ENCODE measurements around the gene IL6ST. TPM values are rescaled to one million over a fixed set of nuclear protein-coding genes. Genes with fewer than 3 reads are reported as not detected.
A peak's percentile ranks its signal among the peaks of the same experiment; 100 is the strongest.
"Not testable (repeated sequence)": the region's sequence is repeated elsewhere in the genome, so short reads cannot be mapped to it uniquely, and the experiment has no call there.

IL6ST gene
- total RNA-seq: 100 to 1,000 TPM in 2 of 3 donors, 10 to 100 TPM in 1; 78.0 to 209 (median 126) TPM
- long read RNA-seq, donor 1, full-length matches to known transcripts: 26 of 45 reads
- long read RNA-seq, donor 1, partial matches to known transcripts: 6 of 45 reads
- long read RNA-seq, donor 1, other reads (novel, unspliced or antisense): 13 of 45 reads
- long read RNA-seq, donor 2, full-length matches to known transcripts: 23 of 34 reads
- long read RNA-seq, donor 2, partial matches to known transcripts: 1 of 34 reads
- long read RNA-seq, donor 2, other reads (novel, unspliced or antisense): 10 of 34 reads

GRCh38 chr5:55994495-55994997, at the start of gene IL6ST:
Gene IL6ST, minus strand, starts transcription at chr5:55994963. Its CDS starts 18,685 bp downstream, at chr5:55976278.
- H3K4me3 ChIP-seq: peak within 1 kb of the TSS; percentile 74
- intact Hi-C loops (cut with DNase I, micrococcal nuclease): no loop called here
- ATAC-seq (peak; percentile 55), DNase-seq (peak in 1 of 3 donors; percentile 62)
- peaks cover 48% of the 10 kb centered on the region for H3K4me1 ChIP-seq (ENCODE audit: low read depth)
- H3K9me3 ChIP-seq: no peaks in the 10 kb centered on the region
- no peaks in the 10 kb centered on the region for H3K36me3 ChIP-seq (ENCODE audit: low read depth)
- no peak for TF ChIP-seq CTCF (IDR thresholded peaks at IDR 0.05)

GRCh38 chr5:56039985-56040384, 45.2 kb upstream of the IL6ST start:
- DNase-seq (no peak), ATAC-seq (no peak)
- Histone ChIP-seq H3K9me3 (no peaks in the 10 kb centered on the region), H3K36me3 (ENCODE audit: low read depth) (no peaks in the 10 kb centered on the region), H3K4me3 (no peak overlapping the region), H3K4me1 (ENCODE audit: low read depth) (no peaks in the 10 kb centered on the region)
- no peak for TF ChIP-seq CTCF (IDR thresholded peaks at IDR 0.05)
- intact Hi-C loops (cut with DNase I, micrococcal nuclease): no loop called here

GRCh38 chr5:56038206-56038605, 43.4 kb upstream of the IL6ST start:
- intact Hi-C loops (cut with DNase I, micrococcal nuclease); DNase-seq; ATAC-seq: not testable (repeated sequence)

GRCh38 chr5:56037531-56038010, 42.8 kb upstream of the IL6ST start:
- ATAC-seq (peak; percentile 16), DNase-seq (no peak)
- Histone ChIP-seq H3K4me3 (no peak overlapping the region), H3K9me3 (no peaks in the 10 kb centered on the region), H3K36me3 (ENCODE audit: low read depth) (no peaks in the 10 kb centered on the region), H3K4me1 (ENCODE audit: low read depth) (no peaks in the 10 kb centered on the region)
- intact Hi-C loops (cut with DNase I, micrococcal nuclease): no loop called here
- no peak for TF ChIP-seq CTCF (IDR thresholded peaks at IDR 0.05)

More at GRCh38 chr5:56038206-56038605, 43.4 kb upstream of the IL6ST start:
- H3K4me1 ChIP-seq (ENCODE audit: low read depth); H3K9me3 ChIP-seq; H3K4me3 ChIP-seq; H3K36me3 ChIP-seq (ENCODE audit: low read depth): not testable (repeated sequence)

GRCh38 chr5:56035394-56035793, 40.6 kb upstream of the IL6ST start:
- H3K4me3 ChIP-seq; H3K4me1 ChIP-seq (ENCODE audit: low read depth); DNase-seq; H3K36me3 ChIP-seq (ENCODE audit: low read depth); H3K9me3 ChIP-seq; ATAC-seq; intact Hi-C loops (cut with DNase I, micrococcal nuclease): not testable (repeated sequence)

- H3K9me3 ChIP-seq; intact Hi-C loops (cut with DNase I, micrococcal nuclease); H3K4me3 ChIP-seq; DNase-seq; H3K36me3 ChIP-seq (ENCODE audit: low read depth); H3K4me1 ChIP-seq (ENCODE audit: low read depth); ATAC-seq: not testable (repeated sequence)
Observed at GRCh38 chr5:56029871-56030630, 35.3 kb upstream of the IL6ST start.

GRCh38 chr5:56029457-56029856, 34.7 kb upstream of the IL6ST start:
- intact Hi-C loops (cut with DNase I, micrococcal nuclease): no loop called here
- no peak overlapping the region for H3K4me3 ChIP-seq
- H3K36me3 ChIP-seq (ENCODE audit: low read depth): no peaks in the 10 kb centered on the region
- H3K4me1 ChIP-seq (ENCODE audit: low read depth): no peaks in the 10 kb centered on the region
- ATAC-seq: no peak
- no peaks in the 10 kb centered on the region for H3K9me3 ChIP-seq
- TF ChIP-seq CTCF (IDR thresholded peaks at IDR 0.05): no peak
- DNase-seq: no peak

All from mucosa of descending colon (tissue), 3 donors.